ENCODE measurements around the gene SHISA9.

The SHISA9 gene

GRCh38 chr16:12944300-12944699, 42.9 kb downstream of the SHISA9 start:
- no peak for DNase-seq (ENCODE audit: low read depth in 2 of 2, low spot score in 1 of 2)

- no peak for DNase-seq (ENCODE audit: low read depth in 2 of 2, low spot score in 1 of 2)
Observed at GRCh38 chr16:12951392-12951791, 50.0 kb downstream of the SHISA9 start.

GRCh38 chr16:12951976-12952375, 50.6 kb downstream of the SHISA9 start:
- DNase-seq (ENCODE audit: low read depth in 2 of 2, low spot score in 1 of 2): no peak

- DNase-seq (ENCODE audit: low read depth in 2 of 2, low spot score in 1 of 2): no peak
Observed at GRCh38 chr16:12958366-12958765, 57.0 kb downstream of the SHISA9 start.

- no peak for DNase-seq (ENCODE audit: low read depth in 2 of 2, low spot score in 1 of 2)
Observed at GRCh38 chr16:12959072-12959471, 57.7 kb downstream of the SHISA9 start.

GRCh38 chr16:12961626-12962025, 60.2 kb downstream of the SHISA9 start:
- no peak for DNase-seq (ENCODE audit: low read depth in 2 of 2, low spot score in 1 of 2)

- no peak for DNase-seq (ENCODE audit: low read depth in 2 of 2, low spot score in 1 of 2)
Observed at GRCh38 chr16:12964461-12964860, 63.1 kb downstream of the SHISA9 start.

- no peak for DNase-seq (ENCODE audit: low read depth in 2 of 2, low spot score in 1 of 2)
Observed at GRCh38 chr16:12965274-12965804, 63.9 kb downstream of the SHISA9 start.

GRCh38 chr16:12971241-12971640, 69.8 kb downstream of the SHISA9 start:
- DNase-seq (ENCODE audit: low read depth in 2 of 2, low spot score in 1 of 2): no peak

- no peak for DNase-seq (ENCODE audit: low read depth in 2 of 2, low spot score in 1 of 2)
Observed at GRCh38 chr16:12972246-12972645, 70.8 kb downstream of the SHISA9 start.

GRCh38 chr16:12975766-12976165, 74.4 kb downstream of the SHISA9 start:
- no peak for DNase-seq (ENCODE audit: low read depth in 2 of 2, low spot score in 1 of 2)

GRCh38 chr16:12976496-12976895, 75.1 kb downstream of the SHISA9 start:
- DNase-seq (ENCODE audit: low read depth in 2 of 2, low spot score in 1 of 2): no peak

GRCh38 chr16:12976936-12977335, 75.5 kb downstream of the SHISA9 start:
- no peak for DNase-seq (ENCODE audit: low read depth in 2 of 2, low spot score in 1 of 2)

- no peak for DNase-seq (ENCODE audit: low read depth in 2 of 2, low spot score in 1 of 2)
Observed at GRCh38 chr16:12985516-12985915, 84.1 kb downstream of the SHISA9 start.

GRCh38 chr16:12988071-12988470, 86.7 kb downstream of the SHISA9 start:
- DNase-seq (ENCODE audit: low read depth in 2 of 2, low spot score in 1 of 2): no peak

GRCh38 chr16:12992066-12992465, 90.7 kb downstream of the SHISA9 start:
- DNase-seq (ENCODE audit: low read depth in 2 of 2, low spot score in 1 of 2): no peak

- no peak for DNase-seq (ENCODE audit: low read depth in 2 of 2, low spot score in 1 of 2)
Observed at GRCh38 chr16:12994402-12994801, 93.0 kb downstream of the SHISA9 start.

GRCh38 chr16:12995721-12996372, 94.4 kb downstream of the SHISA9 start:
- no peak for DNase-seq (ENCODE audit: low read depth in 2 of 2, low spot score in 1 of 2)

GRCh38 chr16:12998361-12999085, 97.1 kb downstream of the SHISA9 start:
- DNase-seq (ENCODE audit: low read depth in 2 of 2, low spot score in 1 of 2): no peak

- no peak for DNase-seq (ENCODE audit: low read depth in 2 of 2, low spot score in 1 of 2)
Observed at GRCh38 chr16:12999368-12999767, 98.0 kb downstream of the SHISA9 start.

- no peak for DNase-seq (ENCODE audit: low read depth in 2 of 2, low spot score in 1 of 2)
Observed at GRCh38 chr16:13005721-13006247, 104.4 kb downstream of the SHISA9 start.

GRCh38 chr16:13012601-13013000, 111.2 kb downstream of the SHISA9 start:
- DNase-seq (ENCODE audit: low read depth in 2 of 2, low spot score in 1 of 2): no peak
